HG03103 (cell line): ENCODE results near the gene DNAJC12.
A peak's percentile ranks its signal among the peaks of the same experiment; 100 is the strongest.
"Not testable (repeated sequence)": the region's sequence is repeated elsewhere in the genome, so short reads cannot be mapped to it uniquely, and the experiment has no call there.

Experiments used
- ATAC-seq: cut with Tn5 transposase; IDR thresholded peaks from one replicate; pipeline ENCODE4 v1.9.1; 2021; ENCODE audit warnings: low read depth; ENCODE audit not compliant: unreplicated experiment

The DNAJC12 gene

GRCh38 chr10:67770537-67770936, 67.5 kb downstream of the DNAJC12 start:
- ATAC-seq: peak; percentile 58

- ATAC-seq: no peak
Observed at GRCh38 chr10:67767244-67767643, 70.7 kb downstream of the DNAJC12 start.

- ATAC-seq: peak; percentile 81
Observed at GRCh38 chr10:67764012-67764822, 73.8 kb downstream of the DNAJC12 start.

- ATAC-seq: peak; percentile 28
Observed at GRCh38 chr10:67763499-67764011, 74.4 kb downstream of the DNAJC12 start.

- not testable (repeated sequence) for ATAC-seq
Observed at GRCh38 chr10:67762567-67762966, 75.4 kb downstream of the DNAJC12 start.

- no peak for ATAC-seq
Observed at GRCh38 chr10:67760272-67760671, 77.7 kb downstream of the DNAJC12 start.
